Activated T-helper 2 cell treated with anti-CD3 and anti-CD28 coated beads, Interferon-gamma antibody, Interleukin-2, Interleukin-4, amounts not matched to agents 10 μg/mL and 5 μg/mL and 100 μg/mL, durations not matched to agents 14 hours and 24 hours and 36 hours (primary cell): Measurements from ENCODE around the gene FGF4. TPM values are rescaled to one million over a fixed set of nuclear protein-coding genes. Genes with fewer than 3 reads are reported as not detected.
"Not testable (repeated sequence)": the region's sequence is repeated elsewhere in the genome, so short reads cannot be mapped to it uniquely, and the experiment has no call there.

Experiments
- DNase-seq: peaks from one replicate; pipeline ENCODE4 v3.0.0; 2021; ENCODE audit warnings: low spot score
- H3K27ac Mint-ChIP-seq: one replicate; pipeline ENCODE4 v1.8.0; 2021; ENCODE audit warnings: mixed read lengths
- H3K27me3 Mint-ChIP-seq: one replicate; pipeline ENCODE4 v1.8.0; 2021; ENCODE audit warnings: low read depth, mixed read lengths
- H3K36me3 Mint-ChIP-seq: one replicate; pipeline ENCODE4 v1.8.0; 2021; ENCODE audit warnings: low read depth, mixed read lengths
- H3K4me1 Mint-ChIP-seq: one replicate; pipeline ENCODE4 v1.8.0; 2021; ENCODE audit warnings: low read depth, mixed read lengths
- H3K4me3 Mint-ChIP-seq: one replicate; pipeline ENCODE4 v1.8.0; 2021; ENCODE audit warnings: low read depth, mild to moderate bottlenecking, moderate library complexity, mixed read lengths
- H3K9me3 Mint-ChIP-seq: one replicate; pipeline ENCODE4 v1.8.0; 2021; ENCODE audit warnings: mixed read lengths
- intact Hi-C: fragments of 100-400 bp; cut with micrococcal nuclease; formaldehyde crosslinking; loops from one replicate; pipeline ENCODE4 v1.15.1; 2023
- total RNA-seq: library from RNA; stranded (reverse); gene quantifications from 2 replicates; pipeline ENCODE4 v1.2.3, GENCODE V29; 2022

The FGF4 gene
- total RNA-seq, 1 donor from 2014 or later, result not detected

- no peak for DNase-seq
- no peaks in the 10 kb centered on the region for H3K9me3 Mint-ChIP-seq
- intact Hi-C loops, result no loop called here
- H3K27me3 Mint-ChIP-seq, result peaks cover 10% of the 10 kb centered on the region
- no peak overlapping the region for H3K27ac Mint-ChIP-seq
- no peaks in the 10 kb centered on the region for H3K4me1 Mint-ChIP-seq
- H3K4me3 Mint-ChIP-seq, result no peak overlapping the region
- H3K36me3 Mint-ChIP-seq, result no peaks in the 10 kb centered on the region
Measured at GRCh38 chr11:69781241-69781640, 6.1 kb upstream of the FGF4 start.

GRCh38 chr11:69778373-69778772 is 3.2 kb upstream of the FGF4 start:
- Mint-ChIP-seq H3K4me1 (no peaks in the 10 kb centered on the region), H3K36me3 (no peaks in the 10 kb centered on the region), H3K27me3 (peaks cover 15% of the 10 kb centered on the region), H3K27ac (no peak overlapping the region), H3K4me3 (no peak overlapping the region), H3K9me3 (no peaks in the 10 kb centered on the region)
- no peak for DNase-seq
- intact Hi-C loops, result loop anchor here (10.0 kb wide), 1 partner anchor 74 kb away; the partner anchor contains the start of gene FGF19

- H3K9me3 Mint-ChIP-seq, result no peaks in the 10 kb centered on the region
- intact Hi-C loops, result loop anchor here (10.0 kb wide), 1 partner anchor 70 kb away; the partner anchor contains the start of gene FGF19
- H3K27ac Mint-ChIP-seq, result no peak overlapping the region
- no peak overlapping the region for H3K4me3 Mint-ChIP-seq
- no peak for DNase-seq
- no peaks in the 10 kb centered on the region for H3K36me3 Mint-ChIP-seq
- H3K4me1 Mint-ChIP-seq, result no peaks in the 10 kb centered on the region
- H3K27me3 Mint-ChIP-seq, result peaks cover 40% of the 10 kb centered on the region
Measured at GRCh38 chr11:69774354-69775162, 583 bp downstream of the FGF4 start.

GRCh38 chr11:69773626-69774353 is 1.4 kb downstream of the FGF4 start:
- H3K4me3 Mint-ChIP-seq, result no peak overlapping the region
- H3K27ac Mint-ChIP-seq, result no peak overlapping the region
- no peaks in the 10 kb centered on the region for H3K36me3 Mint-ChIP-seq
- H3K27me3 Mint-ChIP-seq, result peaks cover 42% of the 10 kb centered on the region
- intact Hi-C loops, result loop anchor here (10.0 kb wide), 1 partner anchor 69 kb away; the partner anchor contains the start of gene FGF19
- no peaks in the 10 kb centered on the region for H3K9me3 Mint-ChIP-seq
- no peaks in the 10 kb centered on the region for H3K4me1 Mint-ChIP-seq
- no peak for DNase-seq

- H3K27me3 Mint-ChIP-seq, result peaks cover 32% of the 10 kb centered on the region
- no peaks in the 10 kb centered on the region for H3K36me3 Mint-ChIP-seq
Measured at GRCh38 chr11:69771466-69771865, 3.7 kb downstream of the FGF4 start.

GRCh38 chr11:69770540-69770939 is 4.6 kb downstream of the FGF4 start:
- no peak for DNase-seq
- no peaks in the 10 kb centered on the region for H3K9me3 Mint-ChIP-seq
- no peaks in the 10 kb centered on the region for H3K4me1 Mint-ChIP-seq
- H3K36me3 Mint-ChIP-seq, result no peaks in the 10 kb centered on the region
- no peak overlapping the region for H3K27ac Mint-ChIP-seq
- intact Hi-C loops, result loop anchor here (10.0 kb wide), 1 partner anchor 66 kb away; the partner anchor contains the start of gene FGF19
- H3K27me3 Mint-ChIP-seq, result peaks cover 29% of the 10 kb centered on the region
- H3K4me3 Mint-ChIP-seq, result no peak overlapping the region

More at GRCh38 chr11:69771466-69771865, 3.7 kb downstream of the FGF4 start:
- Mint-ChIP-seq H3K9me3 (no peaks in the 10 kb centered on the region), H3K4me1 (no peaks in the 10 kb centered on the region), H3K27ac (no peak overlapping the region), H3K4me3 (no peak overlapping the region)
- DNase-seq, result no peak
- intact Hi-C loops, result loop anchor here (10.0 kb wide), 1 partner anchor 67 kb away; the partner anchor contains the start of gene FGF19

GRCh38 chr11:69765498-69765995 is 9.6 kb downstream of the FGF4 start:
- no peak for DNase-seq
- no peak overlapping the region for H3K4me3 Mint-ChIP-seq
- no peaks in the 10 kb centered on the region for H3K9me3 Mint-ChIP-seq
- no peaks in the 10 kb centered on the region for H3K36me3 Mint-ChIP-seq
- H3K4me1 Mint-ChIP-seq, result no peaks in the 10 kb centered on the region
- H3K27me3 Mint-ChIP-seq, result peaks cover 5% of the 10 kb centered on the region
- no peak overlapping the region for H3K27ac Mint-ChIP-seq
- intact Hi-C loops, result no loop called here

- H3K4me3 Mint-ChIP-seq, H3K36me3 Mint-ChIP-seq, DNase-seq, intact Hi-C loops, H3K27me3 Mint-ChIP-seq, H3K4me1 Mint-ChIP-seq, H3K9me3 Mint-ChIP-seq, H3K27ac Mint-ChIP-seq: not testable (repeated sequence)
Measured at GRCh38 chr11:69764918-69765317, 10.2 kb downstream of the FGF4 start.

- Mint-ChIP-seq H3K36me3 (no peaks in the 10 kb centered on the region), H3K27ac (no peak overlapping the region), H3K4me3 (no peak overlapping the region), H3K9me3 (no peaks in the 10 kb centered on the region), H3K27me3 (no peaks in the 10 kb centered on the region), H3K4me1 (no peaks in the 10 kb centered on the region)
- intact Hi-C loops, result no loop called here
- DNase-seq, result no peak
Measured at GRCh38 chr11:69760319-69760718, 14.8 kb downstream of the FGF4 start.

- no peak overlapping the region for H3K4me3 Mint-ChIP-seq
- H3K27me3 Mint-ChIP-seq, result no peaks in the 10 kb centered on the region
- intact Hi-C loops, result no loop called here
- H3K4me1 Mint-ChIP-seq, result no peaks in the 10 kb centered on the region
- DNase-seq, result no peak
- no peaks in the 10 kb centered on the region for H3K36me3 Mint-ChIP-seq
- H3K27ac Mint-ChIP-seq, result no peak overlapping the region
- H3K9me3 Mint-ChIP-seq, result no peaks in the 10 kb centered on the region
Measured at GRCh38 chr11:69752890-69753289, 22.3 kb downstream of the FGF4 start.

GRCh38 chr11:69750875-69751597 is 24.1 kb downstream of the FGF4 start:
- H3K27me3 Mint-ChIP-seq, result no peaks in the 10 kb centered on the region
- no peak overlapping the region for H3K27ac Mint-ChIP-seq
- DNase-seq, result no peak
- intact Hi-C loops, result no loop called here
- no peak overlapping the region for H3K4me3 Mint-ChIP-seq
- no peaks in the 10 kb centered on the region for H3K9me3 Mint-ChIP-seq
- H3K4me1 Mint-ChIP-seq, result no peaks in the 10 kb centered on the region
- no peaks in the 10 kb centered on the region for H3K36me3 Mint-ChIP-seq

GRCh38 chr11:69750108-69750850 is 24.9 kb downstream of the FGF4 start:
- no peaks in the 10 kb centered on the region for H3K27me3 Mint-ChIP-seq
- H3K9me3 Mint-ChIP-seq, result no peaks in the 10 kb centered on the region
- H3K27ac Mint-ChIP-seq, result no peak overlapping the region
- no peaks in the 10 kb centered on the region for H3K36me3 Mint-ChIP-seq
- intact Hi-C loops, result no loop called here
- no peak for DNase-seq
- no peaks in the 10 kb centered on the region for H3K4me1 Mint-ChIP-seq
- H3K4me3 Mint-ChIP-seq, result no peak overlapping the region
